ENCODE data around the gene ANGPTL4. TPM values are rescaled to one million over a fixed set of nuclear protein-coding genes. Genes with fewer than 3 reads are reported as not detected.
A peak's percentile ranks its signal among the peaks of the same experiment; 100 is the strongest.

Gene ANGPTL4
- total and polyA plus RNA-seq, 2 of the 13 experiments (the other 11 are each of a cell fraction or from before 2014, with no cell fraction given) = 0.80 to 21.7 TPM

- peaks cover 35% of the 10 kb centered on the region for H3K79me2 ChIP-seq (ENCODE audit: insufficient read depth, low read length)
- peak overlapping the region; percentile 100 for H3K9ac ChIP-seq (ENCODE audit: insufficient read depth, low read depth, low read length)
- FAIRE-seq (peak; percentile 67), DNase-seq (ENCODE audit: low spot score) (peak; percentile 81), ATAC-seq (peak; percentile 64)
- peaks cover 88% of the 10 kb centered on the region for H3K4me1 ChIP-seq (ENCODE audit: insufficient read depth, low read length)
- ChIA-PET CTCF (ENCODE audit: low intra/inter-chr PET ratio, low total read pairs) (interaction anchor here (1.4 kb wide), 1 partner anchor 37 kb away, joined by 3 read pairs; no protein-coding TSS in a partner anchor), POLR2A (interaction anchor here (0.6 to 3.0 kb wide), 24 partner anchors 8 to 136 kb away, joined by 3 to 41 read pairs (median 6); partner anchors contain the start of genes ANGPTL4, HNRNPM, MARCHF2 and NDUFA7)
- H3K27ac ChIP-seq (ENCODE audit: extremely low read length, insufficient read depth, low read length) = peak overlapping the region; percentile 96
- intact Hi-C loops (cut with micrococcal nuclease; ENCODE audit: unreplicated experiment) (no loop called here), in situ Hi-C loops (cut with HindIII; ENCODE audit: extremely low pct_ligation_motif_present, low pct_unique_long_range_greater_than_20kb) (no loop called here)
- H3K4me2 ChIP-seq (ENCODE audit: low read depth, low read length) = peak overlapping the region; percentile 95
- 0% methylated on average over 13 of the region's 28 CpGs for WGBS (ENCODE audit: low lambda C conversion rate)
- H2AFZ ChIP-seq (ENCODE audit: low read length) = no peak overlapping the region
- no peaks in the 10 kb centered on the region for H3K36me3 ChIP-seq (replicated peaks in 1 of 2; ENCODE audit: control insufficient read depth in 1 of 2, insufficient read depth in 2 of 2, low read length in 2 of 2)
- no TSS peak for BruUV-seq (replicated peaks)
- H3K9me3 ChIP-seq (ENCODE audit: low read length) = no peaks in the 10 kb centered on the region
- H3K27me3 ChIP-seq (ENCODE audit: control insufficient read depth in 1 of 2, insufficient read depth in 2 of 2, low read length in 2 of 2) = no peaks in the 10 kb centered on the region
- H3K4me3 ChIP-seq (replicated peaks in 1 of 3; ENCODE audit: insufficient read depth in 1 of 3, low read depth in 2 of 3, low read length in 3 of 3) = peak overlapping the region; percentile 84 to 86 (median 85)
- H4K20me1 ChIP-seq (ENCODE audit: insufficient read depth, low read length) = peaks cover 9% of the 10 kb centered on the region
- TF ChIP-seq ZBTB49 (CRISPR knock-in tag; IDR thresholded peaks at IDR 0.05; ENCODE audit: borderline replicate concordance) (no peak), ZNF777 (CRISPR knock-in tag; IDR thresholded peaks at IDR 0.05) (no peak), AGO2 (optimal IDR thresholded peaks at IDR 0.05; ENCODE audit: low read depth, low read length) (peak; percentile 0), SP5 (CRISPR knock-in tag; IDR thresholded peaks at IDR 0.05; ENCODE audit: borderline replicate concordance, low read depth) (0 out of 2 replicates have a peak, but pooled peaks have one; percentile 7), ZFX (CRISPR knock-in tag; IDR thresholded peaks at IDR 0.05; ENCODE audit: low read depth) (0 out of 2 replicates have a peak, but pooled peaks have one; percentile 1), ARID5B (CRISPR knock-in tag; IDR thresholded peaks at IDR 0.05) (no peak), ZNF891 (CRISPR knock-in tag; IDR thresholded peaks at IDR 0.05) (no peak), ZNF557 (CRISPR knock-in tag; IDR thresholded peaks at IDR 0.05) (no peak), GMEB2 (CRISPR knock-in tag; IDR thresholded peaks at IDR 0.05; ENCODE audit: low read depth) (no peak), PHF8 (CRISPR knock-in tag; IDR thresholded peaks at IDR 0.05) (peak; percentile 4; the same call in 1 of the 2 replicates), PBX2 (CRISPR knock-in tag; IDR thresholded peaks at IDR 0.05) (no peak), ZBTB2 (CRISPR knock-in tag; IDR thresholded peaks at IDR 0.05; ENCODE audit: low read depth) (no peak), ARNT2 (CRISPR knock-in tag; IDR thresholded peaks at IDR 0.05; ENCODE audit: low read depth) (0 out of 2 replicates have a peak, but pooled peaks have one; percentile 11), ZNF12 (CRISPR knock-in tag; IDR thresholded peaks at IDR 0.05) (no peak)
These were observed 26.6 kb downstream of the ANGPTL4 start for GRCh38 chr19:8390617-8390981.
